ENCODE results near the gene CLCF1. TPM values are rescaled to one million over a fixed set of nuclear protein-coding genes. Genes with fewer than 3 reads are reported as not detected.

CLCF1 gene
- total and polyA plus RNA-seq, 2 donors (not counting 3 experiments of a cell fraction or from before 2014, with no cell fraction given): 5.8 to 6.5 TPM

- H3K9ac ChIP-seq (replicated peaks; ENCODE audit: extremely low read depth, insufficient read depth, low read length): no peak overlapping the region
- no peaks in the 10 kb centered on the region for H3K9me1 ChIP-seq (replicated peaks; ENCODE audit: control insufficient read depth, extremely low read depth, insufficient read depth, low read length)
- no peak overlapping the region for H3K4me2 ChIP-seq (ENCODE audit: insufficient read depth, low read length)
- FAIRE-seq (no peak), DNase-seq (ENCODE audit: low read depth, low spot score) (no peak)
- H3K27me3 ChIP-seq (ENCODE audit: control insufficient read depth in 2 of 2, insufficient read depth in 2 of 2, low read length in 2 of 2): peaks cover 0 to 13% of the 10 kb centered on the region in 2 experiments
- intact Hi-C loops (cut with micrococcal nuclease): no loop called here
- no peaks in the 10 kb centered on the region for H4K20me1 ChIP-seq (replicated peaks; ENCODE audit: control insufficient read depth, extremely low read depth, insufficient read depth, low read length)
- H3K9me3 ChIP-seq (replicated peaks; ENCODE audit: control insufficient read depth, insufficient read depth, low read length): no peaks in the 10 kb centered on the region
- H3K4me1 ChIP-seq (ENCODE audit: control insufficient read depth, extremely low read depth, insufficient read depth, low read length): no peaks in the 10 kb centered on the region
- no peaks in the 10 kb centered on the region for H3K79me2 ChIP-seq (ENCODE audit: control insufficient read depth, insufficient read depth, low read length)
- TF ChIP-seq JUN (IDR thresholded peaks at IDR 0.05; ENCODE audit: borderline replicate concordance, insufficient read depth, insufficient read length, low read depth) (no peak), POLR2AphosphoS5 (IDR thresholded peaks at IDR 0.05; ENCODE audit: insufficient read depth, low read depth, low read length) (no peak), GATA2 (IDR thresholded peaks at IDR 0.05; ENCODE audit: insufficient read depth, insufficient read length, low read depth, low read length) (no peak), CTCF (IDR thresholded peaks at IDR 0.05; ENCODE audit: extremely low read depth in 1 of 2, insufficient read depth in 1 of 2, low read depth in 1 of 2, low read length in 2 of 2) (no peak), FOS (IDR thresholded peaks at IDR 0.05; ENCODE audit: borderline replicate concordance, insufficient read depth, low read length) (no peak), MYC (IDR thresholded peaks at IDR 0.05; ENCODE audit: low read depth, low read length) (no peak), POLR2A (IDR thresholded peaks at IDR 0.05; ENCODE audit: low read depth, low read length) (no peak), EZH2 (IDR thresholded peaks at IDR 0.05; ENCODE audit: borderline replicate concordance, low read depth, low read length, severe bottlenecking) (no peak), MAX (IDR thresholded peaks at IDR 0.05; ENCODE audit: insufficient read depth, insufficient read length) (no peak)
- ChIA-PET POLR2A (no interaction called here), CTCF (interaction anchor here (0.8 to 3.7 kb wide), 3 partner anchors 12 to 62 kb away, joined by 3 to 22 read pairs (median 3); partner anchors contain the start of gene PPP1CA)
- no peaks in the 10 kb centered on the region for H3K36me3 ChIP-seq (ENCODE audit: control insufficient read depth in 2 of 2, extremely low read depth in 1 of 2, insufficient read depth in 2 of 2, low read length in 2 of 2)
- no TSS peak for BruUV-seq (replicated peaks)
- no peak overlapping the region for H3K27ac ChIP-seq (ENCODE audit: insufficient read depth, low read depth, low read length)
- dilution Hi-C loops (cut with MboI; ENCODE audit: extremely low pct_ligation_motif_present, low sequenced_read_pairs): no loop called here
- no peak overlapping the region for H3K4me3 ChIP-seq (replicated peaks in 1 of 3; ENCODE audit: insufficient read depth in 1 of 3, low read depth in 1 of 3, low read length in 3 of 3)
- H2AFZ ChIP-seq (ENCODE audit: low read depth, low read length): no peak overlapping the region
These were observed 40.0 kb upstream of the CLCF1 start for GRCh38 chr11:67413266-67413849.

Data from endothelial cell of umbilical vein (primary cell).